ENCODE data around the gene BOK. TPM values are rescaled to one million over a fixed set of nuclear protein-coding genes. Genes with fewer than 3 reads are reported as not detected.

BOK gene
- total and polyA plus RNA-seq, 2 of the 4 experiments (the other 2 are of a cell fraction): 13.3 to 34.4 TPM

DNA sequence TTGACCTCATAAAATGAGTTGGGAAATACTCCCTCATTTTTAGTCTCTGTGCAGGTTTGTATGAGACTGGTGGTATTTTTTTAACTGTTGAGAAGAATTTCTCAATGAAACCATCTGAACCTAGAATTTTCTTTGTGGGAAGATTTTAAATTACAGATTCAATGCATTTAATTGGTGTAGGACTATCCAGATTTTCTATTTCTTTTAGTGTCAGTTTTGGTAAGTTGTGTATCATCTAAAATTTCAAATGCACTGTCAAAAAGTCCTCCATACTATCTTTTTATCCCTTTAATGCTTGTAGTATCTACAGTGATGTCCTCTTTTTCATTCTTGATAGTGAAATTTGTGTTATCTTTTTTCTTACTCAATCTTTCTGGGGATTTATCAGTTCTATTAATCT, 1.8 kb upstream of the BOK start:
- Histone ChIP-seq H3K27me3 (ENCODE audit: control insufficient read depth, insufficient read depth, low read length) (no peaks in the 10 kb centered on the region), H3K79me1 (ENCODE audit: low read depth in 1 of 2, low read length in 2 of 2) (peaks cover 0 to 17% of the 10 kb centered on the region in 2 experiments; a peak in 3 of 4 replicates), H3K23ac (ENCODE audit: low read depth, low read length) (no peak overlapping the region), H3K56ac (ENCODE audit: extremely low read depth, insufficient read depth, low read length) (no peak overlapping the region), H4K5ac (ENCODE audit: low read depth, low read length) (no peak overlapping the region), H2AK9ac (replicated peaks; ENCODE audit: low read depth, low read length, poor library complexity) (no peak overlapping the region), H3K14ac (replicated peaks; ENCODE audit: low read depth, low read length) (no peak overlapping the region), H3K4me2 (ENCODE audit: low read depth, low read length) (no peak overlapping the region), H3K4ac (ENCODE audit: low read depth, low read length) (no peak overlapping the region), H3K18ac (ENCODE audit: low read depth, low read length) (no peak overlapping the region), H3K4me3 (ENCODE audit: insufficient read depth, low read depth, low read length) (no peak overlapping the region), H2AK5ac (ENCODE audit: low read depth, low read length) (no peak overlapping the region), H4K8ac (ENCODE audit: low read depth in 2 of 2, low read length in 2 of 2) (no peak overlapping the region), H4K91ac (ENCODE audit: insufficient read depth, low read depth, low read length) (no peak overlapping the region), H3K4me1 (ENCODE audit: control insufficient read depth, insufficient read depth, low read length) (peaks cover 12% of the 10 kb centered on the region), H4K20me1 (ENCODE audit: insufficient read depth, low read length) (peaks cover 19% of the 10 kb centered on the region), H2BK5ac (ENCODE audit: low read depth, low read length, poor library complexity, severe bottlenecking) (no peak overlapping the region), H2AFZ (replicated peaks; ENCODE audit: low read length, poor library complexity) (no peak overlapping the region), H3K36me3 (ENCODE audit: control insufficient read depth, insufficient read depth, low read length) (no peaks in the 10 kb centered on the region), H3K27ac (ENCODE audit: insufficient read depth, low read length) (no peak overlapping the region), H3K9me1 (ENCODE audit: insufficient read depth, low read length) (peaks cover 8% of the 10 kb centered on the region; the same call in 1 of the 2 replicates), H3K9me3 (ENCODE audit: control insufficient read depth, insufficient read depth, low read length) (no peaks in the 10 kb centered on the region), H3K9ac (ENCODE audit: low read depth, low read length) (no peak overlapping the region), H2BK15ac (ENCODE audit: low read depth, low read length) (no peak overlapping the region), H2BK120ac (ENCODE audit: low read depth, low read length) (no peak overlapping the region), H2BK20ac (ENCODE audit: low read depth, low read length) (no peak overlapping the region)
- dilution Hi-C loops (cut with HindIII; ENCODE audit: low sequenced_read_pairs, unreplicated experiment): no loop called here
- intact Hi-C loops (cut with micrococcal nuclease): loop anchor here (5.0 kb wide), 1 partner anchor 199 kb away; the partner anchor contains the start of gene FARP2
- CTCF ChIA-PET: no interaction called here
- POLR2A ChIA-PET (ENCODE audit: unreplicated experiment): interaction anchor here (0.6 kb wide), 1 partner anchor 12 kb away, joined by 6 read pairs; no protein-coding TSS in a partner anchor
- ATAC-seq (ENCODE audit: low read depth): no peak
- BruUV-seq (replicated peaks): no TSS peak
- no peak for DNase-seq
- TF ChIP-seq MXI1 (IDR thresholded peaks at IDR 0.05; ENCODE audit: borderline replicate concordance, low read depth, low read length) (no peak), CEBPB (IDR thresholded peaks at IDR 0.05; ENCODE audit: low read depth, low read length) (no peak), CHD1 (IDR thresholded peaks at IDR 0.05; ENCODE audit: low read depth, low read length) (no peak), RAD21 (IDR thresholded peaks at IDR 0.05; ENCODE audit: low read length) (no peak)
- in situ Hi-C loops (cut with MboI; ENCODE audit: low sequenced_read_pairs): no loop called here
